PFSK-1 (cell line): ENCODE results near the gene ENKD1.

Experiments
- FOXP2 ChIP-seq: optimal IDR thresholded peaks from 2 replicates; pipeline ENCODE3; 2011; ENCODE audit warnings: borderline replicate concordance, control low read depth, inconsistent platforms; ENCODE audit not compliant: insufficient read depth; ENCODE audit errors: extremely low read length, extremely low read depth
- POLR2AphosphoS5 ChIP-seq: IDR thresholded peaks from 2 replicates; pipeline ENCODE4 v1.6.1; 2012; ENCODE audit warnings: low read depth, mild to moderate bottlenecking, control low read depth, low read length, moderate library complexity
- REST ChIP-seq, 2 experiments: IDR thresholded peaks; 2 replicates each; pipeline versions ENCODE4 v1.6.1 to v1.8.0; 2011 to 2012; ENCODE audit warnings: low read depth in 2 of 2, low read length in 2 of 2, control low read depth in 1 of 2, inconsistent platforms in 1 of 2, mild to moderate bottlenecking in 1 of 2, moderate library complexity in 1 of 2; ENCODE audit not compliant: insufficient read depth in 1 of 2
- SIN3A ChIP-seq: IDR thresholded peaks from 2 replicates; pipeline ENCODE4 v1.6.1; 2012; ENCODE audit warnings: mild to moderate bottlenecking, low read length, moderate library complexity, borderline replicate concordance; ENCODE audit not compliant: insufficient read depth
- TAF1 ChIP-seq: IDR thresholded peaks from 2 replicates; pipeline ENCODE4 v1.6.1; 2012; ENCODE audit warnings: low read length, control low read depth, borderline replicate concordance; ENCODE audit not compliant: insufficient read depth

The ENKD1 gene

GRCh38 chr16:67663151-67663876, 3.2 kb downstream of the ENKD1 start:
- no peak for TF ChIP-seq POLR2AphosphoS5
- TF ChIP-seq FOXP2 = no peak
- no peak for TF ChIP-seq REST (IDR thresholded peaks at IDR 0.05; ENCODE audit: insufficient read depth in 1 of 2, low read depth in 2 of 2, low read length in 2 of 2)
- no peak for TF ChIP-seq SIN3A
- no peak for TF ChIP-seq TAF1

- TF ChIP-seq POLR2AphosphoS5 (no peak), FOXP2 (no peak), REST (IDR thresholded peaks at IDR 0.05; ENCODE audit: insufficient read depth in 1 of 2, low read depth in 2 of 2, low read length in 2 of 2) (no peak), TAF1 (no peak), SIN3A (no peak)
Measured at GRCh38 chr16:67662653-67663010, 3.9 kb downstream of the ENKD1 start.

GRCh38 chr16:67661886-67662652, 4.5 kb downstream of the ENKD1 start:
- TF ChIP-seq TAF1 (no peak), REST (IDR thresholded peaks at IDR 0.05; ENCODE audit: insufficient read depth in 1 of 2, low read depth in 2 of 2, low read length in 2 of 2) (no peak)

GRCh38 chr16:67661101-67661761, 5.3 kb downstream of the ENKD1 start:
- no peak for TF ChIP-seq TAF1
- TF ChIP-seq SIN3A = peak; percentile 53; the same call in 1 of the 2 replicates
- peak; percentile 75 to 93 for TF ChIP-seq REST (IDR thresholded peaks at IDR 0.05; ENCODE audit: insufficient read depth in 1 of 2, low read depth in 2 of 2, low read length in 2 of 2)
